OCI-LY7 (cell line): ENCODE results near the gene KDELR1. TPM values are rescaled to one million over a fixed set of nuclear protein-coding genes. Genes with fewer than 3 reads are reported as not detected.

Source experiments
- BruUV-seq: library from RNA; stranded (reverse); fragments of 400-500 nt; replicated peaks from 2 replicates; lab custom pipeline; 2021; lab: Mats Ljungman, UMichigan
- CTCF ChIA-PET: fragments of 300-600 bp; sonication (Branson Sonifier 250); formaldehyde crosslinking; loops from one replicate; lab custom pipeline; 2022; ENCODE audit warnings: antibody characterized with exemption; ENCODE audit not compliant: unreplicated experiment; lab: Charles Lee
- POLR2A ChIA-PET: fragments of 300-600 bp; sonication (Branson Sonifier 250); formaldehyde crosslinking; loops from one replicate; lab custom pipeline; 2022; ENCODE audit warnings: antibody characterized with exemption; lab: Charles Lee
- DNase-seq: peaks from one replicate; pipeline ENCODE4 v3.0.0-alpha.2; 2015; ENCODE audit warnings: low spot score
- H2AFZ ChIP-seq: fragments of 200-600 bp; sonication (generic), shearing (Covaris generic); 2 replicates; pipeline ENCODE4 v1.6.1; 2014; ENCODE audit warnings: mild to moderate bottlenecking, antibody characterized with exemption, low read length, moderate library complexity
- H3K27ac ChIP-seq: fragments of 200-600 bp; sonication (generic); 2 replicates; pipeline ENCODE4 v1.5.1; 2014; ENCODE audit warnings: mixed run types, low read depth, mild to moderate bottlenecking, moderate library complexity, low read length, inconsistent platforms; ENCODE audit not compliant: poor library complexity, severe bottlenecking
- H3K36me3 ChIP-seq: fragments of 200-600 bp; sonication (generic); 2 replicates; pipeline ENCODE4 v1.6.1; 2014; ENCODE audit warnings: mild to moderate bottlenecking, antibody characterized with exemption, low read length, moderate library complexity, mixed read lengths; ENCODE audit not compliant: insufficient read depth
- H3K4me1 ChIP-seq: fragments of 200-600 bp; sonication (generic); 2 replicates; pipeline ENCODE4 v1.5.1; 2014; ENCODE audit warnings: mild to moderate bottlenecking, low read length; ENCODE audit not compliant: insufficient read depth, poor library complexity, severe bottlenecking
- H3K4me2 ChIP-seq: fragments of 200-600 bp; sonication (generic); 2 replicates; pipeline ENCODE4 v1.6.1; 2014; ENCODE audit warnings: mild to moderate bottlenecking, low read length
- H3K4me3 ChIP-seq: fragments of 200-600 bp; sonication (generic); 2 replicates; pipeline ENCODE4 v1.5.1; 2014; ENCODE audit warnings: mild to moderate bottlenecking, low read depth, low read length; ENCODE audit not compliant: poor library complexity, severe bottlenecking
- H3K79me2 ChIP-seq: fragments of 200-600 bp; sonication (generic); 2 replicates; pipeline ENCODE4 v1.6.1; 2016; ENCODE audit warnings: low read depth, mild to moderate bottlenecking, low read length, moderate library complexity, mixed read lengths; ENCODE audit not compliant: insufficient read depth
- H3K9me2 ChIP-seq: fragments of 200-600 bp; sonication (generic); 2 replicates; pipeline ENCODE4 v1.6.1; 2016; ENCODE audit warnings: mild to moderate bottlenecking, low read length, mixed read lengths; ENCODE audit not compliant: insufficient read depth
- H3K9me3 ChIP-seq: fragments of 200-600 bp; sonication (generic); 2 replicates; pipeline ENCODE4 v1.6.1; 2014; ENCODE audit warnings: mild to moderate bottlenecking, mixed run types, low read length, mixed read lengths
- H4K20me1 ChIP-seq: fragments of 200-600 bp; sonication (generic); 2 replicates; pipeline ENCODE4 v1.6.1; 2014; ENCODE audit warnings: mild to moderate bottlenecking, antibody characterized with exemption, low read length, moderate library complexity, mixed read lengths; ENCODE audit not compliant: insufficient read depth
- EZH2phosphoT487 ChIP-seq: fragments of 200-600 bp; sonication (generic); IDR thresholded peaks from 2 replicates; pipeline ENCODE4 v1.6.1; 2018; ENCODE audit warnings: low read depth, borderline replicate concordance, mild to moderate bottlenecking, mixed run types, antibody characterized with exemption, low read length, moderate library complexity, mixed read lengths
- intact Hi-C: fragments of 100-400 bp; cut with micrococcal nuclease; formaldehyde crosslinking; loops from one replicate; pipeline ENCODE4 v1.10.0; 2022; ENCODE audit not compliant: unreplicated experiment
- total RNA-seq, 2 experiments: library from RNA; depleted of rRNA in 1 of 2; stranded (reverse); fragments of >200 nt in 1 of 2; shearing (Covaris generic) in 1 of 2; gene quantifications; 2 replicates each; pipeline ENCODE4 v1.2.3, GENCODE V29; 2014 to 2022
- TF ChIP-seq, protein P1 (sequence below): fragments of 200-600 bp; sonication (generic); conservative IDR thresholded peaks from 2 replicates; pipeline ENCODE4 v1.5.1; 2014; ENCODE audit warnings: mild to moderate bottlenecking, antibody characterized with exemption, low read length, moderate library complexity, mixed read lengths

Gene KDELR1
- total RNA-seq, 2 experiments from 2014 or later, result 38.8 to 63.8 TPM

DNA sequence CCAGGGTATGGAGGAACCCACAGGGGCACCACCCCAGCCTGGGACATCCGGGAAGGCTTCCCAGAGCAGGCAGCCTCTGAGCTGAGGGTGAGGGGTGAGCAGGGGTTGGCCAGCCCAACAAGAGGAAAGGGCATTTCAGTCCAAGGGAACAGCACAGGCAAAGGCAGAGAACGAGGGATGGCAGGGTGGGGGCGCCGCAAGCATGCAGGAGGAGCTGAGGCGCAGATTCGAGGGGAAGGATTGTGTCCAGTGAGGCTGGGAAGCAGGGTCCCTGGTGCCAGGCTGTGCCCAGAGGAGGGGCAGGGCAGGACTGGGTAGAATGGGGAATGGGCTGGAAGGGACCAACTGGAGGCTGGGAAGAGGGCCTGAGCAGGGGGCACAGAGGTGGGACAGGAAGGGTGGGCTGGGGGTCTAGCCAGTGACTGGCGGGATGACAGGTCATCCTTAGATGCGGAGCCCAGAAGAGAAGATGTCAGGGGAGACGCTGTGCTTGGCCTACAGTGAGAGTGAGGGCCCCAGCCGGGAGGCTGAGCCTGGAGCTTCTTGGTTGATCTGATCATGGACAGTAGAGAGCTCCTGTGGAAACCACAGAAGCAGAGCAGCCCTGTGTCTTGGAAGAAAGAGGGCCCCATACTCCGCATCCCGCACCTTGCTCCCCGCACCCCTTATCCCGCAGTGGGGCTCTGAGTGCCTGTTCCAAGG is 52.4 kb downstream of the KDELR1 start:
- H3K79me2 ChIP-seq, result no peaks in the 10 kb centered on the region
- no peak for DNase-seq
- no peaks in the 10 kb centered on the region for H4K20me1 ChIP-seq
- no peaks in the 10 kb centered on the region for H3K9me3 ChIP-seq
- no peak overlapping the region for H2AFZ ChIP-seq
- no peaks in the 10 kb centered on the region for H3K9me2 ChIP-seq
- TF ChIP-seq, protein P1, sequence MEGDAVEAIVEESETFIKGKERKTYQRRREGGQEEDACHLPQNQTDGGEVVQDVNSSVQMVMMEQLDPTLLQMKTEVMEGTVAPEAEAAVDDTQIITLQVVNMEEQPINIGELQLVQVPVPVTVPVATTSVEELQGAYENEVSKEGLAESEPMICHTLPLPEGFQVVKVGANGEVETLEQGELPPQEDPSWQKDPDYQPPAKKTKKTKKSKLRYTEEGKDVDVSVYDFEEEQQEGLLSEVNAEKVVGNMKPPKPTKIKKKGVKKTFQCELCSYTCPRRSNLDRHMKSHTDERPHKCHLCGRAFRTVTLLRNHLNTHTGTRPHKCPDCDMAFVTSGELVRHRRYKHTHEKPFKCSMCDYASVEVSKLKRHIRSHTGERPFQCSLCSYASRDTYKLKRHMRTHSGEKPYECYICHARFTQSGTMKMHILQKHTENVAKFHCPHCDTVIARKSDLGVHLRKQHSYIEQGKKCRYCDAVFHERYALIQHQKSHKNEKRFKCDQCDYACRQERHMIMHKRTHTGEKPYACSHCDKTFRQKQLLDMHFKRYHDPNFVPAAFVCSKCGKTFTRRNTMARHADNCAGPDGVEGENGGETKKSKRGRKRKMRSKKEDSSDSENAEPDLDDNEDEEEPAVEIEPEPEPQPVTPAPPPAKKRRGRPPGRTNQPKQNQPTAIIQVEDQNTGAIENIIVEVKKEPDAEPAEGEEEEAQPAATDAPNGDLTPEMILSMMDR, result no peak
- no peak for TF ChIP-seq EZH2phosphoT487
- no peaks in the 10 kb centered on the region; the same call in 1 of the 2 replicates for H3K36me3 ChIP-seq
- POLR2A ChIA-PET, result no interaction called here
- no TSS peak for BruUV-seq
- peaks cover 10% of the 10 kb centered on the region for H3K4me1 ChIP-seq
- no peak overlapping the region for H3K27ac ChIP-seq
- intact Hi-C loops, result no loop called here
- no peak overlapping the region for H3K4me2 ChIP-seq
- H3K4me3 ChIP-seq, result no peak overlapping the region
- CTCF ChIA-PET, result no interaction called here

DNA sequence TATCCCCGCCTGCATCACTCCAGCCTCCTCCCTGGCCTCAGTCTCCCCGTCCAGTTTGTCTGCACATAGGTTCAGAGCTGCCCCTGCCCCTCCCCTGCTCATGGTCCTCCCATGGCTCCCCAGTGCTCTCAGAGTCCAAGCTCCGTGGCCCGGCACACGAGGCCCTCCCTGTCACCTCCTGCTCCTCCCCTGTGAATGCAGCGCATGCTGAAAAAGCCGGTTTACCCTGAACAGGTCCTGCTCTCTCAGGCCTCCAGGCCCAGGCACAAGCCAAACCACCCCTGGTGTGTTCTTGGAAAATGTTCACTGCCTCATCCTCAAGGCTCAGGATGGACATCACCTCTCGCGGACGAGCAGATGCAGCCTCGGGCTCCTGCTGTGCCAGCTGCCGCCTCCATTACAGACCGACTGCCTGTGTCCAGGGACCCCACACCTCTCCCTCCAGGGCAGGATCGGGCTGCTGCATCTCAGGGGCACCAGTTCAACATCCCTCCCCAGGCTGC is 53.0 kb downstream of the KDELR1 start:
- ChIA-PET CTCF (no interaction called here), POLR2A (no interaction called here)
- peaks cover 15% of the 10 kb centered on the region for H3K4me1 ChIP-seq
- no TSS peak for BruUV-seq
- H3K27ac ChIP-seq, result no peak overlapping the region
- no peak overlapping the region for H3K4me3 ChIP-seq
- intact Hi-C loops, result no loop called here
- H4K20me1 ChIP-seq, result no peaks in the 10 kb centered on the region
- no peaks in the 10 kb centered on the region for H3K9me3 ChIP-seq
- TF ChIP-seq, protein P1, result no peak
- TF ChIP-seq EZH2phosphoT487, result no peak
- H2AFZ ChIP-seq, result no peak overlapping the region
- H3K36me3 ChIP-seq, result no peaks in the 10 kb centered on the region; the same call in 1 of the 2 replicates
- H3K79me2 ChIP-seq, result no peaks in the 10 kb centered on the region
- no peak overlapping the region for H3K4me2 ChIP-seq
- H3K9me2 ChIP-seq, result no peaks in the 10 kb centered on the region
- DNase-seq, result no peak
